ENCODE results near the gene CRPPA. TPM values are rescaled to one million over a fixed set of nuclear protein-coding genes. Genes with fewer than 3 reads are reported as not detected.

Gene CRPPA
- total and polyA plus RNA-seq, 2 donors (not counting 1 experiment from before 2014, with no cell fraction given): 0.16 to 1.2 TPM

DNA sequence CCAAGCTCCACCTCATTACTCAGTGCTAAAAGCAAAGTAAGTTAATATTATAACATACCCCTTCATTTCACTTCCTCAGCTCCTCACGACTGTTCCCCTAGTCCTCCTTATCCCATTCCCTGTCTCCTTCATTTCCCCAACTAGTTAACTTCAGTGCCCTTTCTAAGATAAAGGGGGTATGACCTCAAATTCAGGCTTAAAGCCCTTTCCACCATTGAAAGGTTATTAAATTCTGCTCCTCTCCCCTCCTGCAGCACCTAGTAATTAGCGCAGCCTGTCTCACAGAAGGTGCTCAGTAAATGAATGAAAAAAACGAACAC, 1.0 kb downstream of the CRPPA start:
- no peaks in the 10 kb centered on the region for H3K9me3 ChIP-seq (ENCODE audit: control extremely low read depth in 1 of 3, control insufficient read depth in 2 of 3, insufficient read depth in 1 of 3, low read length in 2 of 3)
- no peak for TF ChIP-seq CTCF (IDR thresholded peaks at IDR 0.05)
- no peak for TF ChIP-seq EZH2 (IDR thresholded peaks at IDR 0.05; ENCODE audit: borderline replicate concordance, insufficient read depth, low read depth, low read length, poor library complexity, severe bottlenecking)
- Mint-ChIP-seq H3K4me3 (peak overlapping the region; percentile 95), H3K27me3 (no peaks in the 10 kb centered on the region), H3K4me1 (peaks cover 24% of the 10 kb centered on the region), H3K27ac (peak overlapping the region; percentile 95), H3K9me3 (ENCODE audit: insufficient read depth) (no peaks in the 10 kb centered on the region)
- peak overlapping the region; percentile 55 to 86 (median 65) for H3K4me3 ChIP-seq (ENCODE audit: control extremely low read depth in 1 of 5, extremely low read depth in 1 of 5, insufficient read depth in 1 of 5, low read depth in 2 of 5, low read length in 4 of 5)
- H3K27ac ChIP-seq (ENCODE audit: low read length in 2 of 2): peak overlapping the region; percentile 78 to 81
- H3K36me3 ChIP-seq (replicated peaks in 1 of 2; ENCODE audit: control extremely low read depth in 1 of 2, control insufficient read depth in 1 of 2, extremely low read depth in 1 of 2, insufficient read depth in 2 of 2, low read length in 1 of 2): no peaks in the 10 kb centered on the region
- no peaks in the 10 kb centered on the region for H3K79me2 ChIP-seq (ENCODE audit: control insufficient read depth, insufficient read depth, low read length)
- no peaks in the 10 kb centered on the region for H4K20me1 ChIP-seq (ENCODE audit: control insufficient read depth, insufficient read depth, low read length, poor library complexity, severe bottlenecking)
- no peaks in the 10 kb centered on the region for H3K27me3 ChIP-seq (replicated peaks in 1 of 4; ENCODE audit: control extremely low read depth in 1 of 4, control insufficient read depth in 3 of 4, insufficient read depth in 4 of 4, low read length in 3 of 4)
- 6% methylated on average over 2 of the region's 3 CpGs for WGBS (ENCODE audit: insufficient coverage)
- H3K4me1 ChIP-seq (ENCODE audit: control insufficient read depth in 2 of 2, insufficient read depth in 2 of 2, low read length in 2 of 2): peaks cover 10 to 14% of the 10 kb centered on the region in 2 donors
- peak overlapping the region; percentile 98 for H2AFZ ChIP-seq (ENCODE audit: insufficient read depth, low read depth, low read length, poor library complexity, severe bottlenecking)
- peak overlapping the region; percentile 95 for H3K4me2 ChIP-seq (replicated peaks; ENCODE audit: low read depth, low read length, poor library complexity, severe bottlenecking)
- DNase-seq (no peak), ATAC-seq (ENCODE audit: low read depth) (no peak)
- POLR2A ChIA-PET: interaction anchor here (1.8 kb wide), 1 partner anchor 226 kb away, joined by 7 read pairs; the partner anchor contains the start of genes ANKMY2 and BZW2
- CTCF ChIA-PET: interaction anchor here (0.8 to 3.4 kb wide), 3 partner anchors 14 to 225 kb away, joined by 3 to 31 read pairs (median 13); partner anchors contain the start of genes ANKMY2 and BZW2
- peak overlapping the region; percentile 78 for H3K9ac ChIP-seq (ENCODE audit: low read length)
- intact Hi-C loops (cut with micrococcal nuclease): loop anchor here (1.0 to 5.0 kb wide), 4 partner anchors 225 to 1517 kb away; partner anchors contain the start of genes AHR and ANKMY2

DNA sequence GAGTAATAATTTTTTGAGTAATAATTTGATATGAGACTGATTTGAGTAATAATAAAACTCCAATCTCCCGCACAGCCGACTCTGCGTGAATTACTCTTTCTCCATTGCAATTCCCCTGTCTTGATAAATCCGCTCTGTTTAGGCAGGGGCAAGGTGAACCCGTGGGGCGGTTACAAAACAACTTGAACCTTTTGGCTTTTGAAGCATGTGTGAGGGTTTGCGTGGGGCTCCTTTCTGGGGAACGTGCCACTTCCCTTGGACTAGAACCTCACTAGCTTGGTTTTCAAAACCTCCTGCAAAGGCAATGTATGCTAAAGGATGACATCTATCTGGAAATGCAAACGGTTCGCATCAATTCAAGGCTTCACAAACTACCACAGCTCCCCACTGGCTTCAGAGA, 1.5 kb downstream of the CRPPA start:
- Histone ChIP-seq H3K27ac (ENCODE audit: low read length in 2 of 2) (no peak overlapping the region), H3K36me3 (replicated peaks in 1 of 2; ENCODE audit: control extremely low read depth in 1 of 2, control insufficient read depth in 1 of 2, extremely low read depth in 1 of 2, insufficient read depth in 2 of 2, low read length in 1 of 2) (no peaks in the 10 kb centered on the region), H3K27me3 (replicated peaks in 1 of 4; ENCODE audit: control extremely low read depth in 1 of 4, control insufficient read depth in 3 of 4, insufficient read depth in 4 of 4, low read length in 3 of 4) (no peaks in the 10 kb centered on the region), H4K20me1 (ENCODE audit: control insufficient read depth, insufficient read depth, low read length, poor library complexity, severe bottlenecking) (no peaks in the 10 kb centered on the region), H3K4me3 (ENCODE audit: control extremely low read depth in 1 of 5, extremely low read depth in 1 of 5, insufficient read depth in 1 of 5, low read depth in 2 of 5, low read length in 4 of 5) (peak overlapping the region in 2 of 5 experiments; percentile 55 to 86), H3K4me2 (replicated peaks; ENCODE audit: low read depth, low read length, poor library complexity, severe bottlenecking) (peak overlapping the region; percentile 95), H3K9ac (ENCODE audit: low read length) (peak overlapping the region; percentile 78), H3K9me3 (ENCODE audit: control extremely low read depth in 1 of 3, control insufficient read depth in 2 of 3, insufficient read depth in 1 of 3, low read length in 2 of 3) (no peaks in the 10 kb centered on the region), H3K4me1 (ENCODE audit: control insufficient read depth in 2 of 2, insufficient read depth in 2 of 2, low read length in 2 of 2) (peaks cover 10 to 14% of the 10 kb centered on the region in 2 donors), H2AFZ (ENCODE audit: insufficient read depth, low read depth, low read length, poor library complexity, severe bottlenecking) (peak overlapping the region; percentile 98), H3K79me2 (ENCODE audit: control insufficient read depth, insufficient read depth, low read length) (no peaks in the 10 kb centered on the region)
- Mint-ChIP-seq H3K27ac (no peak overlapping the region), H3K27me3 (no peaks in the 10 kb centered on the region), H3K9me3 (ENCODE audit: insufficient read depth) (no peaks in the 10 kb centered on the region), H3K4me1 (peaks cover 24% of the 10 kb centered on the region), H3K4me3 (peak overlapping the region; percentile 95)
- ChIA-PET CTCF (interaction anchor here (3.0 to 3.4 kb wide), 2 partner anchors 14 to 145 kb away, joined by 13 to 31 read pairs; no protein-coding TSS in a partner anchor), POLR2A (interaction anchor here (1.8 kb wide), 1 partner anchor 226 kb away, joined by 7 read pairs; the partner anchor contains the start of genes ANKMY2 and BZW2)
- ATAC-seq (ENCODE audit: low read depth) (no peak), DNase-seq (no peak)
- intact Hi-C loops (cut with micrococcal nuclease): loop anchor here (1.0 to 5.0 kb wide), 4 partner anchors 225 to 1517 kb away; partner anchors contain the start of genes AHR and ANKMY2
- TF ChIP-seq CTCF (IDR thresholded peaks at IDR 0.05) (no peak), EZH2 (IDR thresholded peaks at IDR 0.05; ENCODE audit: borderline replicate concordance, insufficient read depth, low read depth, low read length, poor library complexity, severe bottlenecking) (no peak)
- WGBS (ENCODE audit: insufficient coverage): no CpG with 5 or more reads among the region's 10 CpGs
